T47D (cell line): ENCODE measurements around the gene GPHN.
"Not testable (repeated sequence)": the region's sequence is repeated elsewhere in the genome, so short reads cannot be mapped to it uniquely, and the experiment has no call there.

ENCODE experiments used
- DNase-seq, 2 experiments: peaks; one replicate each; pipeline versions ENCODE4 v3.0.0 to v3.0.0-alpha.2; 2011 to 2012; ENCODE audit warnings: low read depth in 1 of 2, low spot score in 1 of 2
- JUND ChIP-seq: IDR thresholded peaks from 2 replicates; pipeline ENCODE4 v1.6.1; 2012; ENCODE audit warnings: low read depth
- in situ Hi-C: cut with HindIII; loops from 2 replicates; pipeline ENCODE4 v1.10.0; 2016; ENCODE audit warnings: low sequenced_read_pairs, low pct_unique_long_range_greater_than_20kb

GPHN gene

GRCh38 chr14:66487164-66487563 lies 20.8 kb upstream of the GPHN start:
- in situ Hi-C loops: no loop called here
- no peak for DNase-seq
- TF ChIP-seq JUND: no peak

- no peak for DNase-seq
- no peak for TF ChIP-seq JUND
- in situ Hi-C loops: no loop called here
These were observed 17.5 kb upstream of the GPHN start for GRCh38 chr14:66490143-66491111.

- in situ Hi-C loops: no loop called here
- no peak for DNase-seq
- TF ChIP-seq JUND: no peak
These were observed 14.2 kb upstream of the GPHN start for GRCh38 chr14:66493750-66494149.

GRCh38 chr14:66495218-66496098 lies 12.5 kb upstream of the GPHN start:
- no peak for TF ChIP-seq JUND
- peak; percentile 43 to 83 for DNase-seq
- in situ Hi-C loops: no loop called here

- no peak for TF ChIP-seq JUND
- no peak for DNase-seq
- in situ Hi-C loops: no loop called here
These were observed 11.6 kb upstream of the GPHN start for GRCh38 chr14:66496188-66496807.

GRCh38 chr14:66496911-66497310 lies 11.0 kb upstream of the GPHN start:
- in situ Hi-C loops: no loop called here
- no peak for TF ChIP-seq JUND
- no peak for DNase-seq

- DNase-seq: no peak
- in situ Hi-C loops: no loop called here
- TF ChIP-seq JUND: no peak
These were observed 9.6 kb upstream of the GPHN start for GRCh38 chr14:66498311-66498710.

- no peak for TF ChIP-seq JUND
- in situ Hi-C loops: no loop called here
- DNase-seq: no peak
These were observed 6.4 kb upstream of the GPHN start for GRCh38 chr14:66501592-66501991.

- DNase-seq, in situ Hi-C loops: not testable (repeated sequence)
These were observed 5.1 kb upstream of the GPHN start for GRCh38 chr14:66502836-66503235.

GRCh38 chr14:66503532-66503931 lies 4.4 kb upstream of the GPHN start:
- TF ChIP-seq JUND: no peak
- in situ Hi-C loops: no loop called here
- DNase-seq: peak in 1 of 2 experiments; percentile 16

GRCh38 chr14:66507181-66507721 lies 696 bp upstream of the GPHN start:
- in situ Hi-C loops: no loop called here
- peak in 1 of 2 experiments; percentile 14 for DNase-seq
- no peak for TF ChIP-seq JUND

- in situ Hi-C loops: no loop called here
These were observed 549 bp downstream of the GPHN start for GRCh38 chr14:66508547-66508845.

More at GRCh38 chr14:66508547-66508845, 549 bp downstream of the GPHN start:
- no peak for TF ChIP-seq JUND
- no peak for DNase-seq
